HG03039 (cell line): ENCODE data around the gene MRPL49.
A peak's percentile ranks its signal among the peaks of the same experiment; 100 is the strongest.

Experiments used
- ATAC-seq: cut with Tn5 transposase; IDR thresholded peaks from one replicate; pipeline ENCODE4 v1.9.1; 2021; ENCODE audit warnings: mild to moderate bottlenecking, moderate library complexity; ENCODE audit not compliant: unreplicated experiment

MRPL49 gene

GRCh38 chr11:65121865-65122696 lies at the start of gene MRPL49, which contains the start of gene FAU:
Gene MRPL49, plus strand, starts transcription at chr11:65122321. Its CDS starts 26 bp downstream, at chr11:65122347.
Gene FAU, minus strand, starts transcription at chr11:65122134. Its CDS starts 321 bp downstream, at chr11:65121813.
- peak; percentile 62 for ATAC-seq

DNA sequence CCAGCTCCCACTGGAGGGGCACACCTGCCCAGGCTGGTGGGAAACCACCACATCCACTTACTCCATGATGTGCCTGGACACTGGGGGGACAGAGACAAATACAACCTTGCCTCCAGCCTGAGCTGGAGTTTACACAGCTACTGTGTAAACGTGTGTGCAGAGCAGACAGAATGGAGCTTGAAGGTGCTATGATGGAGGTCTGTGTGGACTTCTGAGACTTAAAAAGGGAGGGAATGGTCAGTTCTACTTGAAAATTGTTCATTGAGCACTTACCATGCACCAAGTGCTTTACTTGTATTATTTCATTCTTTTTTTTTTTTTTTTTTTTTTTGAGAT lies 49.5 kb upstream of the MRPL49 start:
- no peak for ATAC-seq

GRCh38 chr11:65077451-65077850 lies 44.7 kb upstream of the MRPL49 start:
- no peak for ATAC-seq

- ATAC-seq: no peak
These were observed 44.0 kb upstream of the MRPL49 start for GRCh38 chr11:65078151-65078550.

GRCh38 chr11:65078786-65079342 lies 43.3 kb upstream of the MRPL49 start:
- no peak for ATAC-seq

GRCh38 chr11:65083134-65083833 lies 38.8 kb upstream of the MRPL49 start:
- peak; percentile 6 for ATAC-seq

DNA sequence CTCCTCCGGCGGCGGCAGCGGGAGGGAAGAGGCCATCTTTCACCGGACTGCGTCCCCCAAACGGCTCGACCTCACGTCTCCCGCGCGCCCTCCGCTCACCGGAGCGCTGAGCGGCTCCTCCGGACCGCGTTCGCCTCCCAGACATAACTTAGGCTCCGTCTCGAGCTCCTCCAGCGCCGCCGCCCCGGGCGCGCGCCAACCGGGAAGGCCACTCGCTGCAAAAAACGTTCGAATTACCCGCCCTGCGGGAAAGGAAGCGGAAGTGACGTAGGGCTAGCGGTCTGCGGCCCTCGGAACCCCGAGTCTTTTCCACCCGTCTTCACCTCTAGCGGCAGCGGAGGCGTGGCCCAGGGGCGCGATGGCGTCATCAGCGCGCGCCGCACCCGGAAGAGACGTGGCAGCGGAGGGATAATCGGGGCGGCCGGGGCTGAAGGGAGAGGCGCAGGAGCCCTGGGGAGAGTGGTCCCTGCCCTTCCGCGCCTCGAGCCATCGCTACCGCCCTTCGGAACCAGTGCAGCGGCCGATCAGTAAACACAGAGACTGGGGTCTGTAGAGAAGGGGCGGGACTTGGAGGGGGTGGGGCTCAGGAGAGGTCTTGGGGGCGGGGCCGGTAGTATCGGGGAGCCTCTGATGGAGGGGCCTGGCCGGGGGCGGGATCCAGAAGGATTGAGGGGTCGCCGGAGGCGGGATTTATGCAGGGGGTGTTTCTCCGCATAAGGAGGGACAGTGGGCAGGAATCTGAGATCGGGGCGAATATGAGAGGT lies 38.1 kb upstream of the MRPL49 start, which contains the start of the genes CDCA5 and ZFPL1:
Gene CDCA5, minus strand, starts transcription at position 207 of the 764 bp plus-strand sequence. Its CDS starts 62 bp downstream, at position 145.
Gene ZFPL1, plus strand, starts transcription at position 389 of the 764 bp plus-strand sequence. CDS start 477 bp downstream, outside the sequence.
- peak; percentile 71 for ATAC-seq

DNA sequence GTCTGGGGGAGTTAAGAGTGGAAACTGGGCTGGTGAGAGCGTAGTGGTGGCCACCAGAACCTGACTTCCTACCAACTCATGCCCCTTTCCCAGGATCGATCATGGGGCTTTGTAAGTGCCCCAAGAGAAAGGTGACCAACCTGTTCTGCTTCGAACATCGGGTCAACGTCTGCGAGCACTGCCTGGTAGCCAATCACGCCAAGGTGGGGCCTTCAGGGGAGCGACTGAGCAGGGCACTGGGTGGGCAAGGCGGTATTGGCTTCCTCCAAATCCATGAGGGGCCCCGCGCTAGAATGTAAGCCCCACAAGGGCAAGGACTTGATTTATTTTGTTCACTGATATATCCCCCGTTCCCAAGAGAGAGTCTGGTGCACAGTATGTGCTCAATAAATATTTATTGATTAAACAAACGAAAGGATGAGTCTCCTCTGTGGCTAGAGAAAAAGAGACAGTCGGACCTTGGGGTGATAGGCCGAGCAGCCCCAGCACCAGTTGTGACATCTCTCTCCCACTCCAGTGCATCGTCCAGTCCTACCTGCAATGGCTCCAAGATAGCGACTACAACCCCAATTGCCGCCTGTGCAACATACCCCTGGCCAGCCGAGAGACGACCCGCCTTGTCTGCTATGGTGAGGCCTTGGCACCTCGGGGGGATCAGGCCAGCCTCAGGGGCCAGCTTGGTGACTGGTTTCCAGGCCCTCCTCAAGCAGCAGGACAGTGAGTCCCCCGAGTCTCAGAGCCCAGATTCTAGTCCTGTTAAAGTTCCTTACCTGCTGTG lies 37.3 kb upstream of the MRPL49 start:
- ATAC-seq: no peak

GRCh38 chr11:65085446-65085845 lies 36.7 kb upstream of the MRPL49 start:
- ATAC-seq: no peak

DNA sequence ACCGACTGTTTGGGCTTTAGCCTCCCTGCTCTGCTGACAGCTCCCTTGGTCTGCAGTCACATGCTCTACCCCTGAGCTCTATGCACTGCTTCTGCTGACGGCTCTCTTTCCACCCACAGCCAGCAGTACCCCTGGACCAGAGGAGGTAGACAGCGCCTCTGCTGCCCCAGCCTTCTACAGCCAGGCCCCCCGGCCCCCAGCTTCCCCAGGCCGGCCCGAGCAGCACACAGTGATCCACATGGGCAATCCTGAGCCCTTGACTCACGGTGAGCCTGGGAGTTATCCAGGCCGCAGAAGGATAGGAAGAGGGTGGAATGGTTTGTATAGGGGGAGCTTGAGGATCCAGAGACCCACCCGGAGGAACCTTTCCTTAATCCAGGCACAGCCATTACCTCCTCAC lies 35.3 kb upstream of the MRPL49 start:
- ATAC-seq: no peak

DNA sequence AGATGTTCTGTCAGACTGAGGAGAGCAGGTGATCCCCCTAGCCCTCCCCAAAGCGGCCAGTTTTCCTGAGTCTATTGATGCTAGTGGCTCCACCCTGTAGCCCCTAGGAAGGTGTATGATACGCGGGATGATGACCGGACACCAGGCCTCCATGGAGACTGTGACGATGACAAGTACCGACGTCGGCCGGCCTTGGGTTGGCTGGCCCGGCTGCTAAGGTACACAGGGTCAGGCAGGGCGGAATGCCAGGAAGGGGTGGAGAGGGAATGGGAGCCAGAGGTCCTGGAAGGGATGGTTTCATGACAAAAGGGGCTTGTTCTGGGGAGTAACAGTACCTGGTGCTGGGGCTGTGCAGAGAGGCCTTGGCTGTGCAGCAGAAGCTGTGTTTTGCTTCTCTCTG lies 34.9 kb upstream of the MRPL49 start:
- no peak for ATAC-seq

DNA sequence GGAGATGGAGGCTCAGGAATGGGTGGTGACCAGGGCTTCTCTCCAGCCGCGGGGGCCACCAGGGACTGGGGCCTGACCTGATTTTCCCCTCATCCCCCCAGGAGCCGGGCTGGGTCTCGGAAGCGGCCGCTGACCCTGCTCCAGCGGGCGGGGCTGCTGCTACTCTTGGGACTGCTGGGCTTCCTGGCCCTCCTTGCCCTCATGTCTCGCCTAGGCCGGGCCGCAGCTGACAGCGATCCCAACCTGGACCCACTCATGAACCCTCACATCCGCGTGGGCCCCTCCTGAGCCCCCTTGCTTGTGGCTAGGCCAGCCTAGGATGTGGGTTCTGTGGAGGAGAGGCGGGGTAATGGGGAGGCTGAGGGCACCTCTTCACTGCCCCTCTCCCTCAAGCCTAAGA lies 34.3 kb upstream of the MRPL49 start:
- ATAC-seq: no peak

GRCh38 chr11:65089621-65090020 lies 32.5 kb upstream of the MRPL49 start:
- no peak for ATAC-seq

- no peak for ATAC-seq
These were observed 31.5 kb upstream of the MRPL49 start for GRCh38 chr11:65090628-65091027.

GRCh38 chr11:65095427-65095826 lies 26.7 kb upstream of the MRPL49 start:
- ATAC-seq: no peak

DNA sequence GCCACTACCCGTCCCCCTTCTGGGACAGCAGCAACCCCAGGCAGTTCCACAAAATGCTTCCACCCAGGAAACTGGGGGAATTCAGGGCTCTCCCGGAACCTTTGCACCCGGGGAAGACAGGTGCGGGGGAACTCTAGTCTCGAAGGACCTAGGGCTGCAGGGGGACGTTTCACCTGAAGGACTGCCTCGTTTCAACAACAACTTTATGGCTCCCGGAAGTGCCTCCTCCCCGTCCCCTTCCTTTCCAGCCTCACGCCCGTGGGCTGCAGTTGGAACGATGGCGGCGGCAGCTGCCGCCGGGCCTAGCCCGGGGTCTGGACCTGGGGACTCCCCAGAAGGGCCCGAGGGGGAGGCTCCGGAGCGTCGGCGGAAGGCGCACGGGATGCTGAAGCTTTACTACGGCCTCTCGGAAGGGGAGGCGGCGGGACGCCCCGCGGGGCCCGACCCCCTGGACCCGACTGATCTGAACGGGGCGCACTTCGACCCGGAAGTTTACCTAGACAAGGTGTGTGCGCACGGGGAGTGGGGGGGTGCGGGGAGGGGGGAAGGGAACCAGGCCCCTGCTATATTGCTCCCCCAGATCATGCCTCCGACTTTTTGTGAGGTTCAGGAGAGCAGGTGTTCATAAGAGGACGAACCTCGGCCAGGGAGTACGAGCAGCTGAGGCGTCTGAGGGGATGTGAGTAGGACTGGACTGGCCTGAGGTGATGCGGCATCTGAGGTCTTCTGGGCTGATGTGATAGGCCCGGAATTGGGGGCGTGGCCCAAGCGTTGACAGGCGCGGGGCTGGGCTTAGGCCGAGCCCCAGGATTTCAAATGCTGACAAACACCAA lies 25.9 kb upstream of the MRPL49 start, which contains the start of gene VPS51:
Gene VPS51, plus strand, starts transcription at position 241 of the 833 bp plus-strand sequence. Its CDS starts 37 bp downstream, at position 278.
- peak; percentile 70 for ATAC-seq

DNA sequence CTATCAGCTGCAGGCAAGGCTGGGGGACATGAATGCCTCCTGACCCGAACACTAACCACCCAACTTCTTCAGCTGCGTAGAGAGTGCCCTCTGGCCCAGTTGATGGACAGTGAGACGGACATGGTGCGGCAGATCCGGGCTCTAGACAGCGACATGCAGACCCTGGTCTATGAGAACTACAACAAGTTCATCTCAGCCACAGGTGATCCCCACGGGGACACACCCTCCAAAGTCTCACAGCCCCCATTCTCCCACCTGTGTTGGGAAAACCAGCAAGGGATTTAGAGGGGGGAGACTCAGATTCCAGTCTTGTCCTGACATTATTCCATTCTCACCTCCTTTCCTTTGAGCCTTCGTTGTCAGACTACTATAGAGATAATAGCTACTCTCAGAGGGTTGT lies 25.2 kb upstream of the MRPL49 start:
- ATAC-seq: no peak

- no peak for ATAC-seq
These were observed 21.3 kb upstream of the MRPL49 start for GRCh38 chr11:65100674-65101350.
